CD4-positive, CD25-positive, alpha-beta regulatory T cell (primary cell): ENCODE data around the gene CTU2. TPM values are rescaled to one million over a fixed set of nuclear protein-coding genes. Genes with fewer than 3 reads are reported as not detected.
A peak's percentile ranks its signal among the peaks of the same experiment; 100 is the strongest.

Experiments
- ATAC-seq, 2 donors: fragments of 150-1000 bp; cut with Tn5 transposase; one replicate each; pipeline ENCODE4 v1.10.0; 2021; ENCODE audit warnings: low read depth in 2 of 2, moderate number of reproducible peaks in 2 of 2, moderate library complexity in 1 of 2
- DNase-seq, 3 donors: peaks; one replicate each; pipeline versions ENCODE4 v3.0.0 to v3.0.0-alpha.2; 2012 to 2022; ENCODE audit warnings: mixed read lengths in 1 of 3
- H3K27ac ChIP-seq: one replicate; pipeline ENCODE4 v1.7.0; 2013; ENCODE audit warnings: mild to moderate bottlenecking, low read length; ENCODE audit not compliant: insufficient read depth, poor library complexity, severe bottlenecking
- H3K27me3 ChIP-seq: one replicate; pipeline ENCODE4 v1.7.0; 2013; ENCODE audit warnings: low read length; ENCODE audit not compliant: control insufficient read depth, insufficient read depth
- H3K36me3 ChIP-seq: one replicate; pipeline ENCODE4 v1.7.0; 2013; ENCODE audit warnings: mild to moderate bottlenecking, low read length, moderate library complexity; ENCODE audit not compliant: control insufficient read depth, insufficient read depth
- H3K4me1 ChIP-seq: 2 replicates; pipeline ENCODE4 v1.7.0; 2013; ENCODE audit warnings: mild to moderate bottlenecking, low read length; ENCODE audit not compliant: insufficient read depth, control insufficient read depth, poor library complexity, severe bottlenecking
- H3K4me3 ChIP-seq: one replicate; pipeline ENCODE4 v1.7.0; 2013; ENCODE audit warnings: low read depth, mild to moderate bottlenecking, low read length, moderate library complexity
- H3K9me3 ChIP-seq, 2 experiments: 1 replicate in 1 of 2; 2 replicates in 1 of 2; pipeline ENCODE4 v1.7.0; 2013; ENCODE audit warnings: low read length in 2 of 2, mild to moderate bottlenecking in 1 of 2, moderate library complexity in 1 of 2; ENCODE audit not compliant: control insufficient read depth in 2 of 2
- H3K27ac Mint-ChIP-seq, 3 donors: one replicate each; pipeline ENCODE4 v1.8.0; 2020 to 2022; ENCODE audit warnings: mild to moderate bottlenecking in 3 of 3, mixed read lengths in 3 of 3, moderate library complexity in 2 of 3
- H3K27me3 Mint-ChIP-seq: one replicate; pipeline ENCODE4 v1.8.0; 2022; ENCODE audit warnings: mild to moderate bottlenecking, mixed read lengths
- H3K36me3 Mint-ChIP-seq: one replicate; pipeline ENCODE4 v1.8.0; 2020; ENCODE audit warnings: mixed read lengths
- H3K4me1 Mint-ChIP-seq, 4 donors: one replicate each; pipeline ENCODE4 v1.8.0; 2020 to 2022; ENCODE audit warnings: mixed read lengths in 4 of 4, mild to moderate bottlenecking in 1 of 4
- H3K4me3 Mint-ChIP-seq, 4 donors: one replicate each; pipeline ENCODE4 v1.8.0; 2020 to 2022; ENCODE audit warnings: mild to moderate bottlenecking in 4 of 4, mixed read lengths in 4 of 4, moderate library complexity in 3 of 4
- H3K9me3 Mint-ChIP-seq, 7 donors: one replicate each; pipeline ENCODE4 v1.8.0; 2020 to 2022; ENCODE audit warnings: mixed read lengths in 7 of 7, mild to moderate bottlenecking in 3 of 7, moderate library complexity in 2 of 7
- polyA plus RNA-seq, 4 donors: library from polyadenylated mRNA; unstranded; fragments of 300-500 nt; fragmentation: Illumina TruSeq; gene quantifications; one replicate each; pipeline ENCODE4 v1.2.3, GENCODE V29; 2021
- total RNA-seq: library from RNA; stranded (reverse); gene quantifications from one replicate; pipeline ENCODE4 v1.2.3, GENCODE V29; 2022

CTU2 gene
- total and polyA plus RNA-seq, 5 donors from 2014 or later: 11.8 to 26.0 (median 12.9) TPM

GRCh38 chr16:88738151-88739084, 32.1 kb downstream of the CTU2 start:
- Mint-ChIP-seq H3K27me3 (no peaks in the 10 kb centered on the region), H3K27ac (no peak overlapping the region), H3K4me1 (peaks cover 0 to 3% (median 0%) of the 10 kb centered on the region in 4 donors), H3K36me3 (no peaks in the 10 kb centered on the region), H3K4me3 (no peak overlapping the region), H3K9me3 (no peaks in the 10 kb centered on the region)
- ATAC-seq (no peak), DNase-seq (no peak)
- no peak overlapping the region for H3K27ac ChIP-seq
- no peaks in the 10 kb centered on the region for H3K27me3 ChIP-seq
- H3K4me3 ChIP-seq: no peak overlapping the region
- peaks cover 7% of the 10 kb centered on the region for H3K4me1 ChIP-seq
- H3K9me3 ChIP-seq: no peaks in the 10 kb centered on the region
- peaks cover 30% of the 10 kb centered on the region for H3K36me3 ChIP-seq

GRCh38 chr16:88739139-88739976, 33.1 kb downstream of the CTU2 start:
- no peaks in the 10 kb centered on the region for H3K9me3 Mint-ChIP-seq
- no peaks in the 10 kb centered on the region for H3K27me3 Mint-ChIP-seq
- peaks cover 16% of the 10 kb centered on the region for H3K4me1 ChIP-seq
- no peak for DNase-seq
- peaks cover 26% of the 10 kb centered on the region for H3K36me3 ChIP-seq
- H3K36me3 Mint-ChIP-seq: no peaks in the 10 kb centered on the region
- no peaks in the 10 kb centered on the region for H3K9me3 ChIP-seq
- peak overlapping the region in 1 of 3 donors; percentile 46 for H3K27ac Mint-ChIP-seq
- H3K4me3 Mint-ChIP-seq: no peak overlapping the region
- ATAC-seq: no peak
- no peak overlapping the region for H3K27ac ChIP-seq
- H3K4me3 ChIP-seq: no peak overlapping the region
- no peaks in the 10 kb centered on the region for H3K27me3 ChIP-seq
- H3K4me1 Mint-ChIP-seq: peaks cover 0 to 12% (median 0%) of the 10 kb centered on the region in 4 donors

- Mint-ChIP-seq H3K9me3 (no peaks in the 10 kb centered on the region), H3K4me3 (no peak overlapping the region), H3K36me3 (no peaks in the 10 kb centered on the region), H3K27ac (no peak overlapping the region), H3K27me3 (no peaks in the 10 kb centered on the region), H3K4me1 (peaks cover 0 to 16% (median under 1%) of the 10 kb centered on the region in 4 donors)
- no peak for ATAC-seq
- no peak overlapping the region for H3K27ac ChIP-seq
- no peak for DNase-seq
- no peaks in the 10 kb centered on the region for H3K9me3 ChIP-seq
- H3K36me3 ChIP-seq: peaks cover 21% of the 10 kb centered on the region
- peaks cover 24% of the 10 kb centered on the region for H3K4me1 ChIP-seq
- no peaks in the 10 kb centered on the region for H3K27me3 ChIP-seq
- no peak overlapping the region for H3K4me3 ChIP-seq
Observed at GRCh38 chr16:88739977-88740726, 33.8 kb downstream of the CTU2 start.

GRCh38 chr16:88740727-88741055, 34.4 kb downstream of the CTU2 start:
- no peak overlapping the region for H3K4me3 ChIP-seq
- Mint-ChIP-seq H3K27ac (no peak overlapping the region), H3K4me1 (peaks cover 0 to 22% (median 3%) of the 10 kb centered on the region in 4 donors), H3K4me3 (no peak overlapping the region), H3K36me3 (no peaks in the 10 kb centered on the region), H3K9me3 (no peaks in the 10 kb centered on the region), H3K27me3 (no peaks in the 10 kb centered on the region)
- peaks cover 16% of the 10 kb centered on the region for H3K36me3 ChIP-seq
- H3K27me3 ChIP-seq: no peaks in the 10 kb centered on the region
- no peak for ATAC-seq
- no peak for DNase-seq
- no peaks in the 10 kb centered on the region for H3K9me3 ChIP-seq
- no peak overlapping the region for H3K27ac ChIP-seq
- peaks cover 29% of the 10 kb centered on the region for H3K4me1 ChIP-seq

- H3K27ac ChIP-seq: no peak overlapping the region
- H3K27me3 ChIP-seq: no peaks in the 10 kb centered on the region
- ATAC-seq (no peak), DNase-seq (no peak)
- no peaks in the 10 kb centered on the region for H3K9me3 ChIP-seq
- H3K4me3 Mint-ChIP-seq: peak overlapping the region in 1 of 4 donors; percentile 21
- peaks cover 0 to 28% (median 8%) of the 10 kb centered on the region in 4 donors for H3K4me1 Mint-ChIP-seq
- peaks cover 36% of the 10 kb centered on the region for H3K4me1 ChIP-seq
- H3K36me3 Mint-ChIP-seq: no peaks in the 10 kb centered on the region
- H3K9me3 Mint-ChIP-seq: no peaks in the 10 kb centered on the region
- H3K27ac Mint-ChIP-seq: peak overlapping the region in 1 of 3 donors; percentile 82
- H3K27me3 Mint-ChIP-seq: no peaks in the 10 kb centered on the region
- H3K36me3 ChIP-seq: peaks cover 14% of the 10 kb centered on the region
- H3K4me3 ChIP-seq: no peak overlapping the region
Observed at GRCh38 chr16:88741368-88741767, 35.1 kb downstream of the CTU2 start.

GRCh38 chr16:88742896-88743605, 36.7 kb downstream of the CTU2 start:
- no peak overlapping the region for H3K27ac ChIP-seq
- Mint-ChIP-seq H3K36me3 (no peaks in the 10 kb centered on the region), H3K27ac (no peak overlapping the region), H3K4me1 (peaks cover 0 to 37% (median 10%) of the 10 kb centered on the region in 4 donors), H3K4me3 (no peak overlapping the region), H3K9me3 (no peaks in the 10 kb centered on the region), H3K27me3 (no peaks in the 10 kb centered on the region)
- peaks cover 12% of the 10 kb centered on the region for H3K36me3 ChIP-seq
- DNase-seq (no peak), ATAC-seq (no peak)
- no peaks in the 10 kb centered on the region for H3K27me3 ChIP-seq
- H3K4me1 ChIP-seq: peaks cover 35% of the 10 kb centered on the region
- no peaks in the 10 kb centered on the region for H3K9me3 ChIP-seq
- no peak overlapping the region for H3K4me3 ChIP-seq
